Fibroblast of skin of back (primary cell): ENCODE measurements around the gene PYGO2.
"Not testable (repeated sequence)": the region's sequence is repeated elsewhere in the genome, so short reads cannot be mapped to it uniquely, and the experiment has no call there.

ENCODE experiments used
- DNase-seq: peaks from one replicate; pipeline ENCODE4 v3.0.0-alpha.2; 2013

Gene PYGO2

GRCh38 chr1:154941333-154942013, 20.1 kb downstream of the PYGO2 start:
- no peak for DNase-seq

GRCh38 chr1:154940651-154941194, 20.9 kb downstream of the PYGO2 start:
- DNase-seq, result no peak

GRCh38 chr1:154940213-154940560, 21.4 kb downstream of the PYGO2 start:
- DNase-seq, result no peak

- no peak for DNase-seq
These were observed 22.8 kb downstream of the PYGO2 start for GRCh38 chr1:154938604-154939399.

- no peak for DNase-seq
These were observed 23.6 kb downstream of the PYGO2 start for GRCh38 chr1:154937988-154938386.

- peak; percentile 92 for DNase-seq
These were observed 24.2 kb downstream of the PYGO2 start for GRCh38 chr1:154937085-154937987.

- DNase-seq, result peak; percentile 96
These were observed 25.0 kb downstream of the PYGO2 start, which contains the start of gene PMVK for GRCh38 chr1:154936555-154937084. PMVK (minus strand) TSS chr1:154936719; CDS start chr1:154936685, 34 bp downstream.

- DNase-seq, result no peak
These were observed 25.6 kb downstream of the PYGO2 start for GRCh38 chr1:154935749-154936554.

GRCh38 chr1:154934358-154934948, 27.1 kb downstream of the PYGO2 start:
- no peak for DNase-seq

GRCh38 chr1:154931940-154932487, 29.6 kb downstream of the PYGO2 start:
- DNase-seq, result no peak

GRCh38 chr1:154926201-154926600, 35.4 kb downstream of the PYGO2 start:
- no peak for DNase-seq

- DNase-seq, result no peak
These were observed 36.0 kb downstream of the PYGO2 start for GRCh38 chr1:154925335-154926170.

GRCh38 chr1:154923695-154924094, 37.9 kb downstream of the PYGO2 start:
- DNase-seq, result no peak

- no peak for DNase-seq
These were observed 48.3 kb downstream of the PYGO2 start for GRCh38 chr1:154913273-154913672.

GRCh38 chr1:154912755-154913154, 48.8 kb downstream of the PYGO2 start:
- no peak for DNase-seq

- no peak for DNase-seq
These were observed 49.7 kb downstream of the PYGO2 start for GRCh38 chr1:154911691-154912550.

GRCh38 chr1:154910851-154911250, 50.7 kb downstream of the PYGO2 start:
- no peak for DNase-seq

- DNase-seq, result no peak
These were observed 52.6 kb downstream of the PYGO2 start for GRCh38 chr1:154908937-154909336.

- not testable (repeated sequence) for DNase-seq
These were observed 53.5 kb downstream of the PYGO2 start for GRCh38 chr1:154908129-154908528.
